CD4-positive, alpha-beta T cell treated with Interleukin-12 subunit alpha and Interleukin-12 subunit beta, for 1 hour (primary cell): Measurements from ENCODE around the gene CACNA1S.

ENCODE experiments used
- DNase-seq: peaks from one replicate; pipeline ENCODE4 v3.0.0-alpha.2; 2020

Gene CACNA1S

GRCh38 chr1:201007481-201007880 lies 104.7 kb downstream of the CACNA1S start:
- no peak for DNase-seq

- DNase-seq = no peak
Observed at GRCh38 chr1:201006450-201006849, 105.8 kb downstream of the CACNA1S start.

- no peak for DNase-seq
Observed at GRCh38 chr1:201004732-201005131, 107.5 kb downstream of the CACNA1S start.

GRCh38 chr1:201004154-201004553 lies 108.1 kb downstream of the CACNA1S start:
- DNase-seq = no peak

GRCh38 chr1:201002510-201002909 lies 109.7 kb downstream of the CACNA1S start:
- no peak for DNase-seq

GRCh38 chr1:201001962-201002361 lies 110.3 kb downstream of the CACNA1S start:
- DNase-seq = no peak

GRCh38 chr1:201000391-201000790 lies 111.8 kb downstream of the CACNA1S start:
- no peak for DNase-seq

- no peak for DNase-seq
Observed at GRCh38 chr1:200999667-201000066, 112.6 kb downstream of the CACNA1S start.

GRCh38 chr1:200998323-200998722 lies 113.9 kb downstream of the CACNA1S start:
- DNase-seq = no peak

GRCh38 chr1:200992382-200993048 lies 119.7 kb downstream of the CACNA1S start:
- no peak for DNase-seq

- DNase-seq = no peak
Observed at GRCh38 chr1:200991097-200991614, 121.1 kb downstream of the CACNA1S start.

GRCh38 chr1:200990114-200990513 lies 122.1 kb downstream of the CACNA1S start:
- no peak for DNase-seq
